PFSK-1 (cell line): ENCODE data around the gene CUEDC1.

Experiments
- FOXP2 ChIP-seq: optimal IDR thresholded peaks from 2 replicates; pipeline ENCODE3; 2011; ENCODE audit warnings: borderline replicate concordance, control low read depth, inconsistent platforms; ENCODE audit not compliant: insufficient read depth; ENCODE audit errors: extremely low read length, extremely low read depth
- POLR2AphosphoS5 ChIP-seq: IDR thresholded peaks from 2 replicates; pipeline ENCODE4 v1.6.1; 2012; ENCODE audit warnings: low read depth, mild to moderate bottlenecking, control low read depth, low read length, moderate library complexity
- SIN3A ChIP-seq: IDR thresholded peaks from 2 replicates; pipeline ENCODE4 v1.6.1; 2012; ENCODE audit warnings: mild to moderate bottlenecking, low read length, moderate library complexity, borderline replicate concordance; ENCODE audit not compliant: insufficient read depth
- TAF1 ChIP-seq: IDR thresholded peaks from 2 replicates; pipeline ENCODE4 v1.6.1; 2012; ENCODE audit warnings: low read length, control low read depth, borderline replicate concordance; ENCODE audit not compliant: insufficient read depth

- TF ChIP-seq FOXP2 (no peak), POLR2AphosphoS5 (no peak), TAF1 (no peak), SIN3A (no peak)
Observed at GRCh38 chr17:57817299-57817698, 137.9 kb downstream of the CUEDC1 start.
